Testis (tissue), 2 donors: ENCODE data around the gene DRC1.

Experiments
- POLR2A ChIP-seq: fragments of 450-650 bp; IDR thresholded peaks from one replicate; pipeline ENCODE4 v1.6.1; 2017; ENCODE audit warnings: antibody characterized with exemption, mild to moderate bottlenecking, moderate library complexity
- TF ChIP-seq, protein P1 (sequence below), 3 experiments: fragments of 450-650 bp in 2 of 3; fragments of 200-600 bp in 1 of 3; sonication (generic) in 1 of 3; IDR thresholded peaks; one replicate each; pipeline ENCODE4 v1.5.1; 2016 to 2019; ENCODE audit warnings: antibody characterized with exemption in 3 of 3, mild to moderate bottlenecking in 2 of 3, moderate library complexity in 1 of 3

DNA sequence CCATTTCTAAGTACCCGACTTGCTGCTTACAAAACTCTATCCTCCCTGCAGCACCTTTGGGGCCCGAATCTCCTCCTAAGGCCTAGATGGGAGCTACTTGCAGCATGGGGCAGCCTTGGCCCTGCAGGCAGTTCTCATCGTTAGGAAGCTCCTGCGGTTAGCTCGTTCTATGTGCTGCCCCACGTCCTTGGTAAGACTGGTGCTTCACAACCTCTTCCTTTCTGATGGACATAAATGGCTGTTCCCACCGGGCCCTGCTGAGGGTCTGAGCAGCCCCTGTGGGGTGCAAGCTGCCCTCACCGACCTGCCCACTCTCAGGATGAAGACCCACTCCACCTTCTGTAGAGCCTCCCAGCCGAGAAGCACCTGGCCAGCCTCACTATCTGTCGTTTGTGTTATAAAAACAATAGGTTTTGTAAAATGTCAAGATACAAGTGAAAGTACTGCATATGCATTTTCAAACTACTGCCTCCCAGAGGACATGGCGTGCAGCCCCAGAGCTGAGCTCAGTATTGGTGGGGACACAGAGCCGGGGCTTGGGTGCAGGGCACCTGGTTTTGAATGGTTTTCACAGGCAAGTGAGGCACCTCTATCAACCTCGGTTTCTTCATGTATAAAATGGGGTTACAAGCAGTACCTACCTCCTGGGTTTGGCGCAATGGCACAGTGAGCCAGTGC lies 56.8 kb downstream of the DRC1 start:
- TF ChIP-seq, protein P1, sequence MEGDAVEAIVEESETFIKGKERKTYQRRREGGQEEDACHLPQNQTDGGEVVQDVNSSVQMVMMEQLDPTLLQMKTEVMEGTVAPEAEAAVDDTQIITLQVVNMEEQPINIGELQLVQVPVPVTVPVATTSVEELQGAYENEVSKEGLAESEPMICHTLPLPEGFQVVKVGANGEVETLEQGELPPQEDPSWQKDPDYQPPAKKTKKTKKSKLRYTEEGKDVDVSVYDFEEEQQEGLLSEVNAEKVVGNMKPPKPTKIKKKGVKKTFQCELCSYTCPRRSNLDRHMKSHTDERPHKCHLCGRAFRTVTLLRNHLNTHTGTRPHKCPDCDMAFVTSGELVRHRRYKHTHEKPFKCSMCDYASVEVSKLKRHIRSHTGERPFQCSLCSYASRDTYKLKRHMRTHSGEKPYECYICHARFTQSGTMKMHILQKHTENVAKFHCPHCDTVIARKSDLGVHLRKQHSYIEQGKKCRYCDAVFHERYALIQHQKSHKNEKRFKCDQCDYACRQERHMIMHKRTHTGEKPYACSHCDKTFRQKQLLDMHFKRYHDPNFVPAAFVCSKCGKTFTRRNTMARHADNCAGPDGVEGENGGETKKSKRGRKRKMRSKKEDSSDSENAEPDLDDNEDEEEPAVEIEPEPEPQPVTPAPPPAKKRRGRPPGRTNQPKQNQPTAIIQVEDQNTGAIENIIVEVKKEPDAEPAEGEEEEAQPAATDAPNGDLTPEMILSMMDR (IDR thresholded peaks at IDR 0.05), result no peak
- TF ChIP-seq POLR2A, result no peak
